H1 (cell line): ENCODE results near the gene TIE1. TPM values are rescaled to one million over a fixed set of nuclear protein-coding genes. Genes with fewer than 3 reads are reported as not detected.

Experiments used
- CTCF ChIA-PET: fragments of 300-600 bp; sonication (Branson Sonifier 250); formaldehyde crosslinking; loops from one replicate; lab custom pipeline; 2021; ENCODE audit not compliant: partially characterized antibody; lab: Charles Lee
- POLR2A ChIA-PET: fragments of 300-600 bp; sonication (Branson Sonifier 250); formaldehyde crosslinking; loops from one replicate; lab custom pipeline; 2021; ENCODE audit warnings: inconsistent platforms; ENCODE audit not compliant: partially characterized antibody; lab: Charles Lee
- DNase-seq, 2 experiments: peaks; one replicate each; pipeline versions ENCODE4 v3.0.0 to v3.0.0-alpha.2; 2010 to 2022; ENCODE audit warnings: low spot score in 2 of 2, low read depth in 1 of 2, mixed read lengths in 1 of 2
- FAIRE-seq: peaks from 2 replicates; lab custom pipeline; 2011; peaks lifted over from hg19 to GRCh38; lab: Jason Lieb, UNC
- H2AFZ ChIP-seq: 2 replicates; pipeline ENCODE4 v1.8.1; 2012; ENCODE audit warnings: low read length, inconsistent platforms
- H2AK5ac ChIP-seq: 2 replicates; pipeline ENCODE4 v1.6.1; 2013; ENCODE audit warnings: low read depth, low read length
- H2BK120ac ChIP-seq: replicated peaks from 2 replicates; pipeline ENCODE3; 2013; ENCODE audit warnings: low read depth, low read length, inconsistent platforms
- H2BK12ac ChIP-seq: 2 replicates; pipeline ENCODE4 v1.6.1; 2013; ENCODE audit warnings: low read depth, low read length
- H2BK15ac ChIP-seq: 2 replicates; pipeline ENCODE4 v1.6.1; 2013; ENCODE audit warnings: low read length
- H2BK20ac ChIP-seq: 2 replicates; pipeline ENCODE4 v1.6.1; 2013; ENCODE audit warnings: low read length
- H2BK5ac ChIP-seq: 2 replicates; pipeline ENCODE4 v1.6.1; 2013; ENCODE audit warnings: low read depth, low read length
- H3K14ac ChIP-seq: 2 replicates; pipeline ENCODE4 v1.6.1; 2013; ENCODE audit warnings: inconsistent platforms; ENCODE audit not compliant: insufficient read length
- H3K18ac ChIP-seq: 2 replicates; pipeline ENCODE4 v1.6.1; 2013; ENCODE audit warnings: low read length; ENCODE audit errors: extremely low read depth
- H3K23ac ChIP-seq: 2 replicates; pipeline ENCODE4 v1.6.1; 2013; ENCODE audit warnings: inconsistent platforms; ENCODE audit not compliant: insufficient read length
- H3K23me2 ChIP-seq: 2 replicates; pipeline ENCODE4 v1.6.1; 2013; ENCODE audit warnings: low read depth, low read length
- H3K27ac ChIP-seq: 2 replicates; pipeline ENCODE4 v1.6.1; 2011; ENCODE audit warnings: low read depth, low read length, inconsistent platforms
- H3K27me3 ChIP-seq, 4 experiments: replicated peaks in 1 of 4; 1 replicate in 1 of 4; 2 replicates in 3 of 4; pipeline versions ENCODE4 v1.6.1 to v1.8.1; 2011 to 2013; ENCODE audit warnings: low read length in 3 of 4, mild to moderate bottlenecking in 3 of 4, inconsistent platforms in 2 of 4, mixed read lengths in 2 of 4, moderate library complexity in 1 of 4; ENCODE audit not compliant: control insufficient read depth in 3 of 4, insufficient read depth in 3 of 4; ENCODE audit errors: extremely low read depth in 1 of 4
- H3K36me3 ChIP-seq, 4 experiments: 2 replicates each; pipeline versions ENCODE4 v1.6.1 to v1.8.1; 2011 to 2013; ENCODE audit warnings: mild to moderate bottlenecking in 4 of 4, low read length in 3 of 4, moderate library complexity in 2 of 4, control low read depth in 1 of 4, inconsistent platforms in 1 of 4; ENCODE audit not compliant: insufficient read depth in 4 of 4, control insufficient read depth in 2 of 4
- H3K4ac ChIP-seq: replicated peaks from 2 replicates; pipeline ENCODE3; 2013; ENCODE audit warnings: low read length, low read depth, mixed read lengths, inconsistent platforms; ENCODE audit not compliant: insufficient read length
- H3K4me1 ChIP-seq, 4 experiments: replicated peaks in 1 of 4; 1 replicate in 1 of 4; 2 replicates in 3 of 4; pipeline versions ENCODE4 v1.6.1 to v1.8.1; 2011 to 2013; ENCODE audit warnings: low read length in 3 of 4, inconsistent platforms in 2 of 4, mixed read lengths in 1 of 4; ENCODE audit not compliant: insufficient read depth in 4 of 4, control insufficient read depth in 3 of 4
- H3K4me2 ChIP-seq, 2 experiments: 2 replicates each; pipeline versions ENCODE4 v1.6.1 to v1.8.1; 2011 to 2013; ENCODE audit warnings: low read depth in 2 of 2, low read length in 2 of 2, control low read depth in 1 of 2, inconsistent platforms in 1 of 2, mild to moderate bottlenecking in 1 of 2; ENCODE audit not compliant: insufficient read depth in 1 of 2
- H3K4me3 ChIP-seq, 4 experiments: fragments of 200-600, 300-600 bp in 1 of 4; sonication (generic), shearing (Covaris generic), sonication (Bioruptor Twin) in 1 of 4; 2 replicates each; pipeline versions ENCODE4 v1.5.1 to v1.8.1; 2011 to 2016; ENCODE audit warnings: low read length in 4 of 4, low read depth in 3 of 4, control low read depth in 2 of 4, inconsistent platforms in 2 of 4, mild to moderate bottlenecking in 2 of 4, mixed read lengths in 1 of 4, moderate library complexity in 1 of 4; ENCODE audit not compliant: insufficient read depth in 2 of 4; ENCODE audit errors: extremely low read depth in 1 of 4
- H3K56ac ChIP-seq: replicated peaks from 2 replicates; pipeline ENCODE3; 2013; ENCODE audit warnings: low read depth, mild to moderate bottlenecking, mixed read lengths, low read length, inconsistent platforms; ENCODE audit not compliant: insufficient read length
- H3K79me1 ChIP-seq: 2 replicates; pipeline ENCODE4 v1.6.1; 2013; ENCODE audit warnings: low read depth, low read length, control low read depth
- H3K79me2 ChIP-seq, 2 experiments: 2 replicates each; pipeline versions ENCODE4 v1.6.1 to v1.8.1; 2012 to 2013; ENCODE audit warnings: low read length in 2 of 2, mild to moderate bottlenecking in 2 of 2, inconsistent platforms in 1 of 2; ENCODE audit not compliant: insufficient read depth in 2 of 2, control insufficient read depth in 1 of 2
- H3K9ac ChIP-seq, 4 experiments: replicated peaks in 1 of 4; 1 replicate in 1 of 4; 2 replicates in 3 of 4; pipeline versions ENCODE4 v1.6.1 to v1.8.1; 2011 to 2013; ENCODE audit warnings: low read depth in 3 of 4, low read length in 3 of 4, control low read depth in 2 of 4, mild to moderate bottlenecking in 2 of 4, moderate library complexity in 2 of 4, inconsistent platforms in 1 of 4; ENCODE audit errors: extremely low read depth in 1 of 4
- H3K9me3 ChIP-seq, 2 experiments: 2 replicates each; pipeline versions ENCODE4 v1.6.1 to v1.8.1; 2012 to 2013; ENCODE audit warnings: mild to moderate bottlenecking in 2 of 2, moderate library complexity in 2 of 2, control low read depth in 1 of 2, inconsistent platforms in 1 of 2, low read depth in 1 of 2, low read length in 1 of 2, mixed read lengths in 1 of 2; ENCODE audit not compliant: insufficient read depth in 2 of 2
- H4K20me1 ChIP-seq, 2 experiments: replicated peaks in 1 of 2; 2 replicates each; pipeline versions ENCODE3 to v1.8.1; 2011 to 2013; ENCODE audit warnings: inconsistent platforms in 2 of 2, low read length in 2 of 2, mild to moderate bottlenecking in 1 of 2; ENCODE audit not compliant: insufficient read depth in 2 of 2, control insufficient read depth in 1 of 2
- H4K5ac ChIP-seq: 2 replicates; pipeline ENCODE4 v1.6.1; 2013; ENCODE audit warnings: low read length, low read depth, mixed read lengths, inconsistent platforms; ENCODE audit not compliant: insufficient read length
- H4K8ac ChIP-seq: 2 replicates; pipeline ENCODE4 v1.8.0; 2013; ENCODE audit warnings: mild to moderate bottlenecking, moderate library complexity, low read length, inconsistent platforms; ENCODE audit not compliant: insufficient read depth; ENCODE audit errors: extremely low read depth
- H4K91ac ChIP-seq: replicated peaks from 2 replicates; pipeline ENCODE3; 2013; ENCODE audit warnings: low read length, mixed read lengths, inconsistent platforms; ENCODE audit not compliant: insufficient read length
- ATF3 ChIP-seq: IDR thresholded peaks from 2 replicates; pipeline ENCODE4 v1.6.1; 2011; ENCODE audit warnings: low read depth, mild to moderate bottlenecking, low read length; ENCODE audit not compliant: insufficient read depth
- KDM1A ChIP-seq: fragments of 200-600, 300-600 bp; sonication (generic); IDR thresholded peaks from 2 replicates; pipeline ENCODE4 v1.7.1; 2016; ENCODE audit warnings: mild to moderate bottlenecking, low read length, borderline replicate concordance
- POU5F1 ChIP-seq: IDR thresholded peaks from 2 replicates; pipeline ENCODE4 v1.6.1; 2011; ENCODE audit warnings: low read depth, mild to moderate bottlenecking, low read length, moderate library complexity
- WGBS, 2 experiments: shearing (Covaris generic) in 1 of 2; methylation state at CpG; one replicate each; pipeline versions ENCODE4 v1.1.6 to v1.1.7; 2013 to 2015; ENCODE audit warnings: low lambda C conversion rate in 2 of 2, mixed read lengths in 2 of 2, inconsistent platforms in 1 of 2, low coverage in 1 of 2, missing lambda C conversion rate in 1 of 2; ENCODE audit not compliant: insufficient replicate concordance in 2 of 2, insufficient coverage in 1 of 2, insufficient read length in 1 of 2; ENCODE audit errors: extremely low coverage in 1 of 2, missing lambda C conversion rate in 1 of 2; 5-methylcytosine and 5-hydroxymethylcytosine counted together
- polyA plus RNA-seq, 7 experiments: library from polyadenylated mRNA; depleted of rRNA in 3 of 7; stranded (reverse) in 5 of 7; unstranded in 2 of 7; fragments of >200 nt in 5 of 7; fragments of 200-250 nt in 2 of 7; gene quantifications; 1 replicate in 5 of 7; 2 replicates in 1 of 7; 4 replicates in 1 of 7; pipeline versions ENCODE4 v1.2.1 to v1.2.3, GENCODE V29; 2011 to 2013; ENCODE audit warnings: missing spikeins in 2 of 7, mixed read lengths in 2 of 7
- total RNA-seq: library from RNA; stranded (reverse); fragmentation: NEBNext Ultra II Directional; extraction: Animal tissue kit (Norgen Biotek cat#: 25700); gene quantifications from 2 replicates; pipeline ENCODE4 v1.2.1, GENCODE V29; 2021

TIE1 gene
- total and polyA plus RNA-seq, 2 of the 8 experiments (the other 6 are each of a cell fraction or from before 2014, with no cell fraction given) = 0.74 to 2.2 TPM

DNA sequence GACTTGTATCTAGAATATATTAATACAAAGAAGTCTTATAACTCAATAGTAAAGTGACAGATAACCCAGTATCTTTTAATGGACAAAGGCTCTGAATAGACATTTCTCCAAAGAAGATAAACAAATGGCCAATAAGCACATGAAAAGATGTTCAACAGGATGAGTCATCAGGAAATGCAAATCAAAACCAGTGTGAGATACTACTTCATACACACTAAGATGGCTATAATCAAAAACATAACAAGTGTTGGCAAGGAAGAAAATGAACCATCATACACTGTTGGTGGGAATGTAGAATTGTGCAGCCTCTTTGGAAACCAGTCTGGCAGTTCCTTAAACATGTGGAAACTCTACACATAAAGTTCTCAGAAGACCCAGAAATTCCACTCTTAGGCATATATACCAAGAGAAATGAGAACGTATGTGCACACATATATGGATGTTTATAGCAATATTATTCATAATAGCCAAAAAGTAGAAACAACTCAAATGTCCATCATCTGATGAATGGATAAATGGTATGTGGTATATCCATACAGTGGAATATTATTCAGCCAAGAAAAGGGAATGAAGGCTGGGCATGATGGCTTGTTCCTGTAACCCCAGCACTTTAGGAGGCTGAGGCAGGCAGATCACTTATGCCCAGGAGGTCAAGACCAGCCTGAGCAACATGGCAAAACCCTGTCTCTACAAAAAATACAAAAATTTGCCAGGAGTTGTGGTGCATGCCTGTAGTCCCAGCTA, 26.9 kb downstream of the TIE1 start:
- H2AK5ac ChIP-seq = no peak overlapping the region
- no peaks in the 10 kb centered on the region for H3K23me2 ChIP-seq
- H3K9me3 ChIP-seq = peaks cover 0 to 10% of the 10 kb centered on the region in 2 experiments; a peak in 2 of 4 replicates
- H3K4ac ChIP-seq = no peak overlapping the region
- H3K27ac ChIP-seq = no peak overlapping the region
- WGBS, 2 experiments = 96% methylated on average over 1 of the region's 1 CpG; no CpG with 5 or more reads in 1 of the 2 experiments
- no peak overlapping the region for H3K56ac ChIP-seq
- H2BK5ac ChIP-seq = no peak overlapping the region
- H3K4me1 ChIP-seq = peaks cover 1 to 8% (median 5%) of the 10 kb centered on the region in 4 experiments; a peak in 5 of 7 replicates
- H4K8ac ChIP-seq = no peak overlapping the region
- H2BK20ac ChIP-seq = no peak overlapping the region
- no peak overlapping the region for H2AFZ ChIP-seq
- no peak overlapping the region for H2BK15ac ChIP-seq
- H4K91ac ChIP-seq = no peak overlapping the region
- H4K5ac ChIP-seq = no peak overlapping the region
- DNase-seq (no peak), FAIRE-seq (no peak)
- no peak overlapping the region for H2BK120ac ChIP-seq
- H3K9ac ChIP-seq = no peak overlapping the region
- H3K79me1 ChIP-seq = no peaks in the 10 kb centered on the region
- no peaks in the 10 kb centered on the region for H3K27me3 ChIP-seq
- H3K4me2 ChIP-seq = no peak overlapping the region
- no peak overlapping the region for H3K14ac ChIP-seq
- TF ChIP-seq ATF3 = no peak
- peak; percentile 87; the same call in 1 of the 2 replicates for TF ChIP-seq KDM1A
- TF ChIP-seq POU5F1 = no peak
- TF ChIP-seq, all 59 proteins: peak for 1
- Histone ChIP-seq H3K79me2 (no peaks in the 10 kb centered on the region), H3K36me3 (no peaks in the 10 kb centered on the region), H4K20me1 (no peaks in the 10 kb centered on the region), H2BK12ac (no peak overlapping the region), H3K18ac (no peak overlapping the region), H3K23ac (no peak overlapping the region), H3K4me3 (no peak overlapping the region)
- ChIA-PET POLR2A (no interaction called here), CTCF (interaction anchor here (1.2 to 1.9 kb wide), 2 partner anchors 21 to 86 kb away, joined by 3 to 9 read pairs; no protein-coding TSS in a partner anchor)
